Renal pelvis (tissue), 4 donors: ENCODE measurements around the gene BSN. TPM values are rescaled to one million over a fixed set of nuclear protein-coding genes. Genes with fewer than 3 reads are reported as not detected.
A peak's percentile ranks its signal among the peaks of the same experiment; 100 is the strongest.

ENCODE experiments used
- DNase-seq: peaks from one replicate; pipeline ENCODE4 v3.0.0-alpha.2; 2013
- polyA plus RNA-seq, 3 donors: library from polyadenylated mRNA; unstranded; fragments of 120-200 nt; gene quantifications; one replicate each; pipeline ENCODE4 v1.2.1, GENCODE V29; 2013; ENCODE audit not compliant: insufficient read length in 3 of 3

The BSN gene
- polyA plus RNA-seq, 3 donors, result 1.6 to 2.1 (median 2.0) TPM

DNA sequence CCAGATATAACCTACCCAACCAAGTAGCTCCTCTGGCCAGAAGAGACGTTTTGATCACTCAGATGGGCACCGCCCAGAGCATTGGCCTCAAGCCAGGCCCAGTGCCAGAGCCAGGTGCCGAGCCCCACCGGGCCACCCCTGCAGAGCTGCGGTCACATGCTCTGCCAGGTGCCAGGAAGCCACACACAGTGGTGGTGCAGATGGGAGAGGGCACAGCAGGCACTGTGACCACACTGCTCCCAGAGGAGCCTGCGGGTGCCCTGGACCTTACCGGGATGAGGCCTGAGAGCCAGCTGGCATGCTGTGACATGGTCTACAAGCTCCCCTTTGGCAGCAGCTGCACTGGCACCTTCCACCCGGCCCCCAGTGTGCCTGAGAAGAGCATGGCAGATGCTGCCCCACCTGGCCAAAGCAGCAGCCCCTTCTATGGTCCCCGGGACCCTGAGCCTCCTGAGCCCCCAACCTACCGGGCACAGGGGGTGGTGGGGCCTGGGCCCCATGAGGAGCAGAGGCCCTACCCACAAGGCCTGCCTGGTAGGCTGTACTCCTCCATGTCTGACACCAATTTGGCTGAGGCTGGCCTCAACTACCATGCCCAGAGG lies 100.8 kb downstream of the BSN start:
- DNase-seq, result no peak

DNA sequence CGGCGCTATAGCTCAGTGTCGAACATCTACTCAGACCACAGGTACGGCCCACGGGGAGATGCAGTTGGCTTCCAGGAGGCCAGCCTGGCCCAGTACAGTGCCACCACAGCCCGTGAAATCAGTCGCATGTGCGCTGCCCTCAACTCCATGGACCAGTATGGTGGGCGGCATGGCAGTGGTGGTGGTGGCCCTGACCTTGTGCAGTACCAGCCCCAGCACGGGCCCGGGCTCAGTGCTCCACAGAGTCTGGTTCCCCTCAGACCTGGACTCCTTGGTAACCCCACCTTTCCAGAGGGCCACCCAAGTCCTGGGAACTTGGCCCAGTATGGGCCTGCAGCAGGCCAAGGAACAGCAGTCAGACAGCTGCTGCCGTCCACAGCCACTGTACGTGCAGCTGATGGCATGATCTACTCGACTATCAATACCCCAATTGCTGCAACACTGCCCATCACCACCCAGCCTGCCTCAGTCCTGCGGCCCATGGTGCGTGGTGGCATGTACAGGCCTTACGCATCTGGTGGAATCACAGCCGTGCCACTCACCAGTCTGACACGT lies 101.5 kb downstream of the BSN start:
- DNase-seq, result no peak

DNA sequence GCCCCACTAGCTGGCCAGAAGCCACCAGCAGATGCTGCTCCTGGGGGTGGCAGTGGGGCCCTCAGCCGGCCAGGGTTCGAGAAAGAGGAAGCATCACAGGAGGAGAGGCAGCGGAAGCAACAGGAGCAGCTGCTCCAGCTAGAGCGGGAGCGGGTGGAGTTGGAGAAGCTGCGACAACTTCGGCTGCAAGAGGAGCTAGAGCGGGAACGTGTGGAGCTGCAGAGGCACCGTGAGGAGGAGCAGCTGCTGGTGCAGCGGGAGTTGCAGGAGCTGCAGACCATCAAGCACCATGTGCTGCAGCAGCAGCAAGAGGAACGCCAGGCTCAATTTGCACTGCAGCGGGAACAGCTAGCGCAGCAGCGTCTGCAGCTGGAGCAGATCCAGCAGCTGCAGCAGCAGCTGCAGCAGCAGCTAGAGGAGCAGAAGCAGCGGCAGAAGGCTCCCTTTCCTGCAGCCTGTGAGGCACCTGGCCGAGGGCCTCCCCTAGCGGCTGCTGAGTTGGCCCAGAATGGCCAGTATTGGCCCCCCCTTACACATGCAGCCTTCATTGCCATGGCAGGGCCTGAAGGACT lies 102.3 kb downstream of the BSN start:
- DNase-seq, result no peak

DNA sequence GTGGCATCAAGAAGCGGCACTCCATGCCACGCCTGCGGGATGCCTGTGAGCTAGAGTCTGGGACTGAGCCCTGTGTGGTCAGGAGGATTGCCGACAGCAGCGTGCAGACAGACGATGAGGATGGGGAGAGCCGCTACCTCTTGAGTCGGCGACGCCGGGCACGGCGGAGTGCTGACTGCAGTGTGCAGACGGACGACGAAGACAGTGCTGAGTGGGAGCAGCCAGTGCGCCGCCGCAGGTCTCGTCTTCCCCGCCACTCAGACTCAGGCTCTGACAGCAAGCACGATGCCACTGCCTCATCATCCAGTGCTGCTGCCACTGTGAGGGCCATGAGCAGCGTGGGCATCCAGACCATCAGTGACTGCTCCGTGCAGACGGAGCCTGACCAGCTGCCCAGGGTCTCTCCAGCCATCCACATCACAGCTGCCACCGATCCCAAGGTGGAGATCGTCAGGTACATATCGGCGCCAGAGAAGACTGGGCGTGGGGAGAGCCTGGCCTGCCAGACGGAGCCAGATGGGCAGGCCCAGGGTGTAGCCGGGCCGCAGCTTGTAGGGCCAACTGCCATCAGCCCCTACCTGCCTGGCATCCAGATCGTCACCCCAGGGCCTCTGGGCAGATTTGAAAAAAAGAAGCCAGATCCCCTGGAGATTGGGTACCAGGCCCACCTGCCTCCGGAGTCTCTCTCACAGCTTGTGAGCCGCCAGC lies 103.1 kb downstream of the BSN start:
- no peak for DNase-seq

DNA sequence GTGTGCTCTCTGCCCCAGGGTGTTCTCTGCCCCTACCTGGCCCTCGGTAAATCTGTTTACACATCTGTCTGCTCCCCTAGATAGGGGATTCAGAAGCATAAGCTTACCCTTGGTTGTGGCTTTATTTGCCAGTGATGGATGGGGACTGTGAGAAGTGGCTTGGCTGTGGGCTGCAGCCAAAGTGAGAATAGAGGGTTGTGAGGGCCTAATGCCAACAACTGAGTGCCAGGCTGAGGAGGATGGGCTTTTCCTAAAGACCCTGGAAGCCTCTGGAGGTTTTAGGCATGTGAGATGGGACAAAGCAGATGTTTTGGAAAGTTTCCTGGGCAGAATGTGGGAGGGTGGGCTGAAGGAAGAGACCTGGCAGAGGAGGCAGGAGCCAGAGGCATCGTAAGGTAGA lies 104.4 kb downstream of the BSN start:
- DNase-seq, result no peak

DNA sequence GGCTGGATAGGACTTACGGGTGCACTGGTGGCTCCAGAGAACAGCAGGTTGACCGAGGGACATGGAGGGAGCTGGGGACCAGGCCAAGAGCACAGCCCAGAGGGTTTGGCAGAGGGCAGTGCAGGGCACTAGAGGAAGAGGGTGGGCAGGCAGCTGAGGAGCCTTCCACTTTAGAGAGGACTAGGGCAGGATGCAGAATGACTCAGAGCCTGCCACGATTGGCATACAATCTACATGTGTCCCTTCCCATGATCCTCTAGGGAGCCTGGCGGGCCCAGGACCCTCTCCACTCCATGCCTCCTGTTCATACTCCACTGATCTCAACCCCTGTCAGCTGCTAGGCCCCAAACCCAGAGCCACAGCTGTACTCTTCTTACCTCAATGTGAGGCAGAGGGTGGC lies 105.5 kb downstream of the BSN start:
- DNase-seq, result no peak

DNA sequence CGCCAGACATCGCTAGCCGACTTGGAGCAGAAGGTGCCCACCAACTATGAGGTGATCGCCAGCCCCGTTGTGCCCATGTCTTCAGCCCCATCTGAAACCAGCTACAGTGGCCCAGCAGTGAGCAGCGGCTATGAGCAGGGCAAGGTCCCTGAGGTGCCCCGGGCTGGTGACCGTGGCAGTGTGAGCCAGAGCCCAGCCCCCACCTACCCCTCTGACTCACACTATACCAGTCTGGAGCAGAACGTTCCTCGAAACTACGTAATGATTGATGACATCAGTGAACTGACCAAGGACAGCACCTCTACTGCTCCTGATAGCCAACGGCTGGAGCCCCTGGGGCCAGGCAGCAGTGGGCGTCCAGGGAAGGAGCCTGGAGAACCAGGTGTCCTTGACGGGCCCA lies 107.0 kb downstream of the BSN start:
- no peak for DNase-seq

DNA sequence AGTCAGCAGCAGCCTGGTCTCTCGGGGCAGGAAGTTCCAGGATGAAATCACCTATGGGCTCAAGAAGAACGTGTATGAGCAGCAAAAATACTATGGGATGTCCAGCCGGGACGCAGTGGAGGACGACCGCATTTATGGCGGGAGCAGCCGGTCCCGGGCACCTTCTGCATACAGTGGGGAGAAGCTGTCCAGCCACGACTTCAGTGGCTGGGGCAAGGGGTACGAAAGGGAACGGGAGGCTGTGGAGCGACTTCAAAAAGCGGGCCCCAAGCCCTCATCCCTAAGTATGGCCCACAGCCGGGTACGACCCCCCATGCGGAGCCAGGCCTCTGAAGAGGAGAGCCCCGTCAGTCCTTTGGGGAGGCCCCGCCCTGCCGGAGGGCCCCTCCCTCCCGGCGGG lies 107.7 kb downstream of the BSN start:
- DNase-seq, result no peak

DNA sequence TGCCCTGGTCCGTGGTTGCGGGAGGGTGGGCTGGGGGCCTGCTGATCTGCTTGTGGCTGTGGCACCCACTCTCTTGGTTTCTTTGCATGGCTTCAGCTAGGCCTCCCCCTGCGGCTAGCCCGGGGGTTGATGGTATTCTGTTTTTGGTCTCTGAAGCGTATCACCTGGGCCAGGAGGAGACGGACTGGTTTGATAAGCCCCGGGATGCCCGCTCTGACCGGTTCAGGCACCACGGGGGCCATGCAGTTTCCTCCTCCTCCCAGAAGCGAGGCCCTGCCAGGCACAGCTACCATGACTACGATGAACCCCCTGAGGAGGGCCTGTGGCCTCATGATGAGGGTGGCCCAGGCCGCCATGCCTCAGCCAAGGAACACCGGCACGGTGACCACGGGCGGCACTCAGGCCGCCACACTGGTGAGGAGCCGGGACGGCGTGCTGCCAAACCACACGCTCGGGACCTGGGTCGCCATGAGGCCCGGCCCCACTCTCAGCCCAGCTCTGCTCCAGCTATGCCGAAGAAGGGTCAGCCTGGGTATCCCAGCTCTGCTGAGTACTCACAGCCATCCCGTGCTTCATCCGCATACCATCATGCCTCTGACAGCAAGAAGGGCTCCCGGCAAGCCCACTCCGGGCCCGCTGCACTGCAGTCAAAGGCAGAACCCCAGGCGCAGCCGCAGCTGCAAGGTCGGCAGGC lies 108.6 kb downstream of the BSN start:
- no peak for DNase-seq

DNA sequence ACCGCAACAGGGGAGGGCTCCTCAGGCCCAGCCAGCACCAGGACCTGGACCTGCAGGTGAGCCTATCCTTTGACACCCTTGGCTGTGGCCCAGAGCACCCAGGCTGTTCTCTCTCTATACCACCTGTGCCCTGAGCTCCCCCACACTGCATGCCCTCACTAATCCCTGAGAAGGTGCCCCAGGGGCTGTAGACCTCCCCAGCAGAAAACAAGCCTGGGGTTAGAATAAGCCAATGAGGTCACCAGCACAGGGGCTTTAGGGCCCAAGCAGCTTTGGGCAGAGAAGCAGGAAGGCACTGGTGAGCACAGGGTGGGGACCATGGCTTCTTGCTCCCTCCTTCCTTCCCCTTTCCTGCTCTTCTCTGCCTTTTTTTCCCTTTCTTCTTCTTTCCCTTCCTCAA lies 109.6 kb downstream of the BSN start:
- DNase-seq, result no peak

DNA sequence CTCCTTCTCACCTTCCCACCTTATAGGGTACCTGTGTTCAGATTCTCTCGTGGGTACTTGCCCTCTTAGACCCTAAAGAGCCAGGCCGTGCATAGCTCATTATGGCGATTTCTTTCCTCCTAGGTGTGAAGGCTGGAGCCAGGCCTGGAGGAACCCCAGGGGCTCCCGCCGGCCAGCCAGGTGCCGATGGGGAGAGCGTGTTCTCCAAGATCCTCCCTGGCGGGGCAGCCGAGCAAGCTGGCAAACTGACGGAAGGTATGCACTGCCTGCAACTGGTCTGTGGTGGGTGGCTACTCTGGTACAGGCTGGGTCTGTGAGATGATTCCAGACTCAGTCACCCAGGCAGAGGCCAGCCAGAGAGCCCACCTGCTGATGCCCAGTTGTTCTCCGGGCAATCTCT lies 110.0 kb downstream of the BSN start:
- DNase-seq, result no peak

DNA sequence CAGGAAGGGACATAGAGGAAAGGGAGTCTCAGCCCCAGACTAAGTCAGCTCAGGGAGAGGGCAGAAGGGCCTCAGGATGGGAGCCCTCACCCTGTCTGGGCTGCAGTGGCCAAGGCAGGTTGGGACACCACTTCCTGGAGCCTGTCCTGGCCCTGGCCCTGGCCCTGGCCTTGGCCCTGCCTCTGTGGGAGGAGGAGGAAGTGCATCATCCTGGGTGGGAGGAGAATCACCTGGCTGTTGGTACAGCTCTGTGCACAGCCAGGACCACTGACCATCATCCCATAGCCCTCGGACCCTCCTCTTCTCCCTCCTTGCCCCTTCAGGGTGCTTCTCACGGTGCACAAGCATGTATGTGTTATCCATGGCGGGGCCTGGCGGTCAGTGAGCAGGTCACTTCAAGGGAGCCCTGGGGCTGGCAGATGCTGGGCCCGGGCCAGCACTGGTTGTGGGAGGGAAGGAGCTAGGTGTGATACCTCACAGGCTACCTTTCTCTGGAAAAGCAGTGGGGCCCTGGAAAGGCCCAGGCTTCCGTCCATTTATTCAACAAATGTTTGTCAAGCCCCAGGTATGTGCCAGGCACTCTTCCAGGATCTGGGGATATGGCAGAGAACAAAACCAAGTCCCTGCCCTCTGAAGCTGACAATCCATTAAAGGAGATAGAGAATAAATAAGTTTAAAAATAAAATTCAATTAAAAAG lies 111.7 kb downstream of the BSN start:
- no peak for DNase-seq

DNA sequence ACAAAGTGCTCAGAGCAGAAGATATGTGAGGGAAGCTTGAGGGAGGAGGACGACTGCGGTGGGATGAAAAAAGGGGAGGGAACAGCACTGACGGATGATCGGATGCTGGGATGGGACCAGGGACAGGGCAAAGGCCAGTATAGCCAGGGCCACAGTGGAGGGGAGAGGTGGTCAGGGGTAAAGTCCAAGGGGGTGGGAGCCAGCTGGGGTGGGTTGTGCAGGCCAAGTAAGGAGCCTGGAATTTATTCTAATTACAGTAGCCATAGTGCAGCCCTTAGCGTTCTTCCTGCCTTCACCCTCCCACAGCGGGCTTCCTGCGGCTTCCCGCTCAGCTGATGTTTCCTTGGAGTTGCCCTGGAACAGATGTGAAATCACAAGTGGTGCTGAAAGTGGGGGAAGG lies 112.3 kb downstream of the BSN start:
- no peak for DNase-seq

DNA sequence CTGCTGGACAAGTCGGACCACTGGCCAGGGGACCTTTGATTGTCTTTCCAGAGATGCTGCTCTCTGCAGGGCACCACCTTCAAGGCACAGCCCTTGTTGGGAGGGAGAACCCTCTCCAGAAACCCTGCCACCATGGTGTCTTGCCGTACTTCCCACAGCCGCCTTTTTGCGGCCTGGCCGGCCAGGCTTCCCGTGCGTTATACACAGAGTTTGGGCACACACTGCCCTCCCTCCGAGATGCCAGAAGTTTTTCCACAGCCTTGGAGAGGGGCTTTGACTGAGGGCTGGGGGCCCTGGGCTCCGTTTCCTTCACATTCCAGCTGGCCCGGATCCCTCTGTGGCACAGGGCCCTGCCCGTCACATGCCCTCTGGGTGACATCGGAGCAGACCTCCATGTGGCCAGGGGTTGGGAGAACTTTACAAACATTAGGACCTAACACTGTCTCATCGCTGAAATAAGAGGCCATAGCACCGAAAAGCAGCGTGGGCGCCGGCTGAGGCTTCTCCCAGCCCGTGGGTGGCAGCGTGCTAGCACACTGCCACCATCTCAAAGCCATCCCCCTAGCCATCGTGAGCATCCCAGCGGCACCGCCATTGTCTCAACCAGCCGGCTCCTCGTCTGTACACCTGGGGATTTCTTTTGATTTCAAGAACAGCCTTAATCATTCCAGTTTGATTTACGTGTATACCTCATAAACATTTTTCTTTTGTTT lies 113.6 kb downstream of the BSN start:
- DNase-seq, result no peak

DNA sequence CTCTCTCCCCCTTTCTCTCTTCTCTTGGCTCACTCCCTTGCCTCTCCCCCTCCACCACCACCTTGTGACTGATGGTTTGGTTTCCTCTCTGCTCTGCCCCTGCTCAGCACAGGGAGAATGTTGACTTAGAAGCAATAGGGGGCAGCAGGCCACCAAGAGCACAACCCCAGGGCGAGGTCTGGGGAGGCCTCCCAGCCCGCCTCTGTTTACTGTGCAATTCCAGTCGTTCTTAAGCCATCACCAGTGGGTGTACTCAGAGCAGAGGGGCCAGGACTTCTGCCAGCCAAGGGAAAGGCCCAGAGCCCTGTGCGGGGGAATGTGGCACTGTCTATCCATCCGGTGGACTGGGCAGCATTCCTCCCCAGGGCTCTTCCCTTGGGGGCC lies 114.1 kb downstream of the BSN start:
- no peak for DNase-seq

DNA sequence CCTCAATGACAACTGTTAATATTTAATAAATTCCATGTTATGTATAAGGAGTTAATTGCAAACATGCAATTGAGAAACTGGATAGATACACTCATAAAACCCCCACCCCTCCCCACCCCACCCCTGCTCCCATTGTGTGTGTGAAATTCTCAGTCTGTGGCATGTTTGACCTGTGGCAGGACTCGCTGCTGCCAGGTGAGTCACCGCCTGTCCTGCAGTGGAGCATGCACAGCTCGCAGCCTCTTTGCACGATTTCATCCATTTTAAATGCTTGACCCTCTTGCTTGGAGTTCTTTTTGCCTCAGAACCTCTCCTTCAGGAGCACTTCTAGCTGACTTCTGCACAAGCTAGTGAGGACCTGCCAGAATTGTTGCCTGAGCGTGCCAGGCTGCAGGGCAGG lies 114.6 kb downstream of the BSN start:
- no peak for DNase-seq

DNA sequence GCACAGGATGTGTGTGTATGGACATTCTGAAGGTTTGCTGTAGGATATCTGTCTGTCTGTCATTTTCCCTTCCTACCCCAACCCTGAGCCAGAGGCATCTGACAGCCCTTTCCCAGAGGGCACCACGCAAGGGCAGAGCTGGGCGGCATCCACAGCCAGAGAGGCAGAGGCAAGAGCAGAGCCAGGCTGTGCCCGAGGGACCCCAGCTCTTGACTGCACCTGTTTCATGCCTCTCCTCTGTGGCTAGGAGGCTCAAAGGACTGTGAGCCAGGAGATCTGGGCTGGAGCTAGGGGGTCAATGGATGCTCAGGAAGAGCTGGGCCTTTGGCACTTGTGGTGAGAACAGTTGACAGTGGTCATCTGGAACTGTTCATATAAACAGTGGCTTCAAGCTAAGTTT lies 115.1 kb downstream of the BSN start:
- DNase-seq, result no peak

DNA sequence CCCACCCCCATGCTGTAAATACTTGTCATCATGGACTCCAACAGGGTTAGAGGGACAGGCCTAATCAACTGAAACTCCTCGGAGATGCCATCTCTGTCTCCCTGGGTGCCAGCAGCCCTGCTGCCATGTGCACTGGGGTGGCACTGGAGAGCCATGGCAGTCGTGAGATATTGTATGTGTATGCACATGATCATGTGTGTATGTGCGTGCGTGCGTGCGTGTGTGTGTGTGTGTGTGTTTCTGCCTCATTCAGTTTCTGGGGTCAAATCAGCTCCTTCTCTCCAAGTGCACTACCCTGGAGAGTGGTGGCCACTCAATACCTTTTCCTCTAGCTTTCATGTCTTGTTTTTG lies 116.6 kb downstream of the BSN start:
- no peak for DNase-seq

DNA sequence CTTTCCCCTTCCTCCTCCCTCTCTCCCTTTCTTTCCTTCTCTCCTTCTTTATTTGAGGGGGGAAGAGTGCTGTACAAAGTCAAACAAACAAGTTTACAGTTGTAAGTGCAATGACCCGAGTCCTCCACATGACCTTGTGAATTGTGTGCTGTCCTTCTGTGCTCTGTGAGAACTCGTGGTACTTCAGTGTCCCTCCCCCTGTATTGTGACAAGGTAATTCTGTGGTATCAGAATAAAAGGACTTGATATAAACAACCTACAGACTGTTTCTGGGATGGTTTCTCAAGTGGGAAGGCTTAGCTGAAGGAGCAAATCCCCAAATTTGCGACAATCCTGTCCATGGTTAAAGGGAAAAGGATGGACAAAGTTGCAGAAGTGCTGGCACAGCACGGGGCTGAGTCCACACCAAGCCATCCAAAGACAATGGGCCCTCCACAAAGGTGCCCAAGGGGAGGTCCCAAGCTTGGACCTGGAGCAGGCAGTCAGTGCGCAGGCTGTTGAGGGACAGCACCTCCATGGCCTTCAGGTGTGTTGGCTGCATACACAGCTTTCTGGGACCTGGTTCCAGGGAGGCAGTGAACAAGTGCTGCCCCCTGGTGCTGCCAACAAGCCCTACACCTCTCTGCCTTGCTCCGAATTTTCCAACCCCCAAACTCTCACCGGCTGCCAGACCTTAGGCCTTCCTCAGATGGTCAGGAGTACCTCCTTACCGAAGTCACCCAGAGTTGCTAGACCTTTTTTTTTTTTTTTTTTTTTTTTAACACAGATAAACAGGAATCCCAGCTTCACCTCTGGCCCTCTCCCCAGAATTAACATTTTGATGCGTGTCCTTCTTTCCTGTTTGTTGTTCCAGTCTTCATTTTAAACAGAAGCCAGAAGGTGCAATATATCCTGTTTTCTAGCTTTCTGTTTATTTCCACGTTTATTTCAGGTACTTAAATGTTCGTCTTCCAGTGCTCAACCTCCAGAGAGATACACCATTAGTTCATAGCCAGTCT lies 117.3 kb downstream of the BSN start:
- DNase-seq, result peak; percentile 72

DNA sequence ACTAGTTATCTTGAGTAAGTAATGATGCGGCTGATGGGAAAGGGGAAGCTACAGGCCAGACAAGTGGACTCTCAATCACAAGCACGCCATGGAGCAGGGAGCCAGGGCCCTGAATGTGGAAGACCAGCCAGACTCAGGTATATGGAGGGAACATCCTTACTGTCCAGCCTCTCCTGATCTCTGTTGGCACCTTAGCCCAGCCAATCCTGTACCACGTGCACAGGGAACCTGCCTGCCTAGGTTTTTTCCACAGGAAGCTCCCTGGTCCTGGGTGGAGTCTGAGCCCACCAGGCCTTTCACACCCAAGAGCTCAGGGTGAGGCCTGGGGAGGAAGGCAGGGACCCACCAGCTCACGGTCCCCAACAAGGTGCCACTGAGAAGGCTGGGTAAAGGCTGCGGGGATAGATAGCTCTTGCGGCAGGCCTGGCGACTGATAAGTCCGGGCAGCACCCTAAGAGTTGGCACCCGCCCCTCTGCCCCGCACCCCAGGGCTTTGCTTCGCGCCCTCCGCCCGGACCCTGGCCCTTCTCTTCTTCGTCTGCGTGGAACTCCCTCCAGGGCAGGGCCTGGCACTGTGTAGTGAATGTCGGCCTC lies 118.9 kb downstream of the BSN start:
- DNase-seq, result no peak
